Jurkat, Clone E6-1 (cell line): ENCODE data around the gene KCP.

Experiments used
- DNase-seq: peaks from one replicate; pipeline ENCODE4 v3.0.0-alpha.2; 2011; ENCODE audit warnings: low read depth, low spot score
- H3K4me3 ChIP-seq: 2 replicates; pipeline ENCODE4 v1.5.1; 2011; ENCODE audit warnings: mild to moderate bottlenecking, low read length, control low read depth, moderate library complexity

The KCP gene

GRCh38 chr7:128852537-128853254 is 57.8 kb downstream of the KCP start:
- DNase-seq = no peak
- H3K4me3 ChIP-seq = no peak overlapping the region

DNA sequence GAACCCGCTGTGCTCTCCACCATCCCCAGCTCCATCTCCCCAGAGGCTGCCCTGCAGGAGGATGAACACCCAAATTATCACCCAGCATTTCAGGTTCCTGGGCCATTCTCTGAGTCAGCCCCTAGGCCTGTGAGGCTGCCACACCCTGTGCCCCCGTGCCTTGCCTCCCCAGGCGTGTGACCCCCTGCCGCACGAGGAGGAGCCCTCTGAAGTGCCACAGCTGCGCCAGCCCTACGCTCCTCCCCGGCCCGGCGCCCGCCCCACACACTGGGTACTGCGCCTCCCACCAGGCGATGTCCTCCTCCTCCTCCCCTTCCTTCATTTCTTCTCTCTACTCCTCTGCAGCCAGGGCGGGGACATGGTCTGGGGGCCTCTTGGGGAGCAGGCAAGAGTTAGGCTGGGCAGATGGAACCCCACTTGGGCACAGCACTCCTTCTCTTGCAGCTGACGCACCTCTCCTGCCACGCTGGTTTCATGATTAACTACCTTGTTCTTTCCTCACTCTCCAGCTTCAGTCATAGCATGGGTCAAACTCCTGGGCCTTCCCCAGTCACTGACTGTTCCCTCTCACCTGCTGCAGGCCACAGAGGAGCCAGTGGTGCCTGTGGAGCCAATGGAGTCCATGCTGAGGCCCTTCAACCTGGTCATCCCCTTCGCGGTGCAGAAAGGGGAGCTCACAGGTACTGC is 60.6 kb downstream of the KCP start:
- DNase-seq = no peak
- no peak overlapping the region for H3K4me3 ChIP-seq

DNA sequence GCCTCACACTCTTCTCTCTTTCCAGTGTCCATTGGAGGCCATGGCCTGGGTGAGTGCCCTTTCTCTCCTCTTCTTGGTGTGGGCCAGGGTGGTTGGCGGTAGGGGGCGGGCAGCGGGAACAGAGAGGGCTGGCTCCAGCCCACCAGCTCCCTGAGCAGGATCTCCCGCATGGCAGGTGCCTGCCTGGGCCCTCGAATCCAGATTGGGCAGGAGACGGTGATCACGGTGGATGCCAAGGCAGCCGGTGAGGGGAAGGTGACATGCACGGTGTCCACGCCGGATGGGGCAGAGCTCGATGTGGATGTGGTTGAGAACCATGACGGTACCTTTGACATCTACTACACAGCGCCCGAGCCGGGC is 61.4 kb downstream of the KCP start:
- H3K4me3 ChIP-seq = no peak overlapping the region
- no peak for DNase-seq

- DNase-seq = no peak
- no peak overlapping the region for H3K4me3 ChIP-seq
Measured at GRCh38 chr7:128848289-128849155, 62.0 kb downstream of the KCP start.

GRCh38 chr7:128847721-128848211 is 62.7 kb downstream of the KCP start:
- DNase-seq = no peak
- no peak overlapping the region for H3K4me3 ChIP-seq

DNA sequence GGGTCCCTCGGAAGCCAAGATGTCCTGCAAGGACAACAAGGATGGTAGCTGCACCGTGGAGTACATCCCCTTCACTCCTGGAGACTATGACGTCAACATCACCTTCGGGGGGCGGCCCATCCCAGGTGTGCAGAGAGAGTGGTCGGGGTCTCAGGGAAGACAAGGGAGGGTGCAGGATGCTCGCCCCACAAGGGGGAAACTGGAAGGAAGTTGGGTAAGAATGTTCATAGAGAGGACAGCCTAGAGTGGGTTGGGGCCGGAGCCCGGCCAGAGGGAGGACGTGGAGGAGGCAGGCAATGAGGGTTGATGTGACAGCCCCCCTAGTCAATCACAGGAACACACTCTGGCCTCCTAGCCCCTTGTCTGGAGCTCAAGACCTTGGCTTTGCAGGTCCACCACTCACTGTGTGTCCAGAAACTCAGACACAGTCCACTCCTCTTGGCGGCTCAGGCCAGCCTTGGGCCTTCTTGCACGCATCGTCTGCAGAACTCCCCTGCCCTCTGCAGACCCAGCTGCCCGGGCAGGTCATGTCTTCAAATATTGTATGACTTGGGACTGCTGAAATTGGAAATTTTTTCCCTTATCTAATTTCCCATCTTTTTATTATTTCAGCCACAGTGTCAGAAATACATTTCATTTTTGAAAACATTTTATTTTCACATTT is 63.6 kb downstream of the KCP start:
- no peak overlapping the region for H3K4me3 ChIP-seq

DNA sequence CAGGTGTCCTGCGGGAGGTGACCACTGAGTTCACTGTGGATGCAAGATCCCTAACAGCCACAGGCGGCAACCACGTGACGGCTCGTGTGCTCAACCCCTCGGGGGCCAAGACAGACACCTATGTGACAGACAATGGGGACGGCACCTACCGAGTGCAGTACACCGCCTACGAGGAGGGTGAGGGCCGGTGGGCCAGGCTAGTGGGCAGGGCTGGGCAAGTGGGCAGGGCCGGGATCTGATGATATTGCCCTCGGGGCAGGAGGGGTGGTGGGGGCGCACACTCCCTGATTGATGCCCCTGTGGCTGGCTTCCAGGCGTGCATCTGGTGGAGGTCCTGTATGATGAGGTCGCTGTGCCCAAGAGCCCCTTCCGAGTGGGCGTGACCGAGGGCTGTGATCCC is 64.5 kb downstream of the KCP start:
- no peak overlapping the region for H3K4me3 ChIP-seq
- DNase-seq = no peak

More for the DNA sequence above, 63.6 kb downstream of the KCP start:
- DNase-seq = no peak

DNA sequence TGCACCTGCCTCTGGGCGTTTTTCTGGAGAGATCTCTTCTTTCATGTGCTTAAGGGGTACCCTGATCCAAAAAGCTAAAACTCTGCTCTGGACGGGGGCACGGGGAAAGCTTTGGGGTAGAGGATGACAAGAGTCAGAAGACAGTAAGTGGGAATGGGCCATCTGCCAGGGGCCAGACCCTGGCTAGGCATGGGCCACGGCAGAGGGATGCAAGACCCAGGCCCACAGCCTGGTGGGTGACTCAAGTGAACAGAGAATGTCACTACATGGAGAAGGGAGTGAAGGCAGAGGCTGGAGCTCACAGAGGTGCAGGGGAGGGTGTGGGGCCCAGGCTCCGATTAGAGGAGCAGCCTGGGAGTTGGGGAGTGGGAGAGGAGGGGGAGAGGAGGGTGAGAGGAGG is 65.0 kb downstream of the KCP start:
- no peak overlapping the region for H3K4me3 ChIP-seq
- DNase-seq = no peak

DNA sequence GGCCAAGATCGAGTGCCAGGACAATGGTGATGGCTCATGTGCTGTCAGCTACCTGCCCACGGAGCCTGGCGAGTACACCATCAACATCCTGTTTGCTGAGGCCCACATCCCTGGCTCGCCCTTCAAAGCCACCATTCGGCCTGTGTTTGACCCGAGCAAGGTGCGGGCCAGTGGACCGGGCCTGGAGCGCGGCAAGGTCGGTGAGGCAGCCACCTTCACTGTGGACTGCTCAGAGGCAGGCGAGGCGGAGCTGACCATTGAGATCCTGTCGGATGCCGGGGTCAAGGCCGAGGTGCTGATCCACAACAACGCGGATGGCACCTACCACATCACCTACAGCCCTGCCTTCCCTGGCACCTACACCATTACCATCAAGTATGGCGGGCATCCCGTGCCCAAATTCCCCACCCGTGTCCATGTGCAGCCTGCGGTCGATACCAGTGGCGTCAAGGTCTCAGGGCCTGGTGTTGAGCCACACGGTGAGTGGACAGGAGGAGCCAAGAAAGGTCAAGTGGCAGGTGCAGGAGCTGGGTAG is 65.7 kb downstream of the KCP start:
- no peak overlapping the region for H3K4me3 ChIP-seq
- DNase-seq = no peak

DNA sequence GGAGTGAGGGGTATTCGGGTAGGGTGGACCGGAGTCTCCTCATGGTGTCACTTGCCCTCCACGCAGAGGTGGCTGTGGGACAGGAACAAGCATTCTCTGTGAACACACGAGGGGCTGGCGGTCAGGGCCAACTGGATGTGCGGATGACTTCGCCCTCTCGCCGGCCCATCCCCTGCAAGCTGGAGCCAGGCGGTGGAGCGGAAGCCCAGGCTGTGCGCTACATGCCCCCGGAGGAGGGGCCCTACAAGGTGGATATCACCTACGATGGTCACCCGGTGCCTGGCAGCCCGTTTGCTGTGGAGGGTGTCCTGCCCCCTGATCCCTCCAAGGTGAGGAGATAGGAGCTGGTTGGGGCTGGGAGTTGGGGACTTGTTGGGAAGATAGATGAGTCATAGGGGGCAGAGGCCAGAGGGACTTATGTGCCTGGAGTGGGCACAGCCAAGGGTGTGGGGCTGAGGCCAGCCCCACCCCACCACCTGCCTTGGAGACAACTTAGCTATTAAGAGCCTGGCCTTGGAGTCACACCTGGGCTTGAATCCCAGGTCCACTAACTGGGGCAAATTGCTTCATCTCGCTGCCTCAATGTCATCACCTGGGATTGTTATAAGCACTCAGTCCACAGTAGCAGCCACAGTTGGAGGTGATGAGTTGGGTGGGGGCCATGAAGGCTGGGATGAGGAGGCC is 66.4 kb downstream of the KCP start:
- DNase-seq = no peak
- H3K4me3 ChIP-seq = no peak overlapping the region

DNA sequence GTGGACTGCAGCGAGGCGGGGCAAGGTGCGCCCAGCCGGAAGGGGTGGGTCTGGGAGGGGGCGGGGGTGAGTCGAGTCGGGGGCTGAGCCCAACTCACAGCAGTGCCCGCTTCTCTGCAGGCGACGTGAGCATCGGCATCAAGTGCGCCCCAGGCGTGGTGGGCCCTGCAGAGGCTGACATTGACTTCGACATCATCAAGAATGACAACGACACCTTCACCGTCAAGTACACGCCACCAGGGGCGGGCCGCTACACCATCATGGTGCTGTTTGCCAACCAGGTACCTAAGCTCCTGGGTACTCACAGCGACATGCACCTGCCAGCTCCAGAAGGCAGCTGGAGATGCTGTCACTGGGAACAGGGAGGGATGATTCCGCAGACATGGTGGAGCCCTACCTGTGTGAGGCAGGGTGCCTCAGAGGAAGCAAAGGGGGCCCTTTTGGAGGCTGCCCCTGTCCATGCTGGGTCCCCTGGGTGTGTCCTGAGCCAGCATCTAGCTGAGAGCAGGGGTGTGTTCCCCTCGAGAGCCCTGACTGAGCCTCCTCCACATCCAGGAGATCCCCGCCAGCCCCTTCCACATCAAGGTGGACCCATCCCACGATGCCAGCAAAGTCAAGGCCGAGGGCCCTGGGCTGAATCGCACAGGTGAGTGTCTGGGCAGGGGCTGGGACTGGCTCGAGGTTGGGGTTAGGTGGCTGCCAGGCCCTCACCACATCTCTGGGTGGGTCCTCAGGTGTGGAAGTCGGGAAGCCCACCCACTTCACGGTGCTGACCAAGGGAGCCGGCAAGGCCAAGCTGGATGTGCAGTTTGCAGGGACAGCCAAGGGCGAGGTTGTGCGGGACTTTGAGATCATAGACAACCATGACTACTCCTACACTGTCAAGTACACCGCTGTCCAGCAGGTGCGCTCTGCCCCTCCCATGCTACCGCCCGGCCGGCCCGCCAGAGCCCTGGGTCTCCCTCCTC is 67.6 kb downstream of the KCP start:
- DNase-seq = no peak
- no peak overlapping the region for H3K4me3 ChIP-seq

DNA sequence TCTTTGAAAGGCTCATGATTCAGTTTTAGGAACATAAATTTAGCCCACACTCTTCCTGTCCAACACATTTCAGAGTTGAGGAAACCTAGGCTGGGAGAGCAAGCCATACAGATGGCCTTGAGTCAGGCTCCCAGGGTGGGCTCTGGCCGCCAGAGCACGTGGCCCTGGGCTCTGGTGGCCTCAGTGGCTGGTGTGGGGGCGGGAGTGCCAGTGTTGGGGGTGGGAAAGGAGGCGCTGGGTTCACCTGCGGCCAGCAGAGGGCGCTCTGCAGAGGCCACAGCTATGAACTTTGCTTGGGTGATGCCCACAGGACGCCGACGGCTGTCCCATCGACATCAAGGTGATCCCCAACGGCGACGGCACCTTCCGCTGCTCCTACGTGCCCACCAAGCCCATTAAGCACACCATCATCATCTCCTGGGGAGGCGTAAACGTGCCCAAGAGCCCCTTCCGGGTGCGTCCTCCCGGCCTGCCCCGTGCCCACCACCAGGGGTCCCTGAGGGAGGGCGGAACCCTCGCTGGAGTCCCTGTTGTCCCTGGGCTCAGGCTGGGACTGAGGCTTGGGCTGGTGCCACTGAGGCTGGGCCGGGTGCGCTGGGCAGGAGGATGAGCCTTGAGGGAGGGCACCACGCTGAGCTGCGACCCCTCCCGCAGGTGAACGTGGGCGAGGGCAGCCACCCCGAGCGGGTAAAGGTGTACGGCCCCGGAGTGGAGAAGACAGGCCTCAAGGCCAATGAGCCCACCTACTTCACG is 68.4 kb downstream of the KCP start:
- DNase-seq = no peak
- peak overlapping the region; percentile 13; the same call in 1 of the 2 replicates for H3K4me3 ChIP-seq

- DNase-seq = no peak
- H3K4me3 ChIP-seq = no peak overlapping the region
Measured at GRCh38 chr7:128841171-128841690, 69.3 kb downstream of the KCP start.

- H3K4me3 ChIP-seq = no peak overlapping the region
- DNase-seq = no peak
Measured at GRCh38 chr7:128840326-128841170, 70.0 kb downstream of the KCP start.

GRCh38 chr7:128839751-128840177 is 70.7 kb downstream of the KCP start:
- no peak overlapping the region for H3K4me3 ChIP-seq
- no peak for DNase-seq
